C4-2B (cell line): ENCODE measurements around the gene BTN2A1.
A peak's percentile ranks its signal among the peaks of the same experiment; 100 is the strongest.

Experiments used
- CTCF ChIP-seq: fragments of 450-650 bp; conservative IDR thresholded peaks from 2 replicates; pipeline ENCODE4 v1.5.1; 2017; ENCODE audit warnings: mild to moderate bottlenecking
- ZFX ChIP-seq: fragments of 450-650 bp; IDR thresholded peaks from 2 replicates; pipeline ENCODE4 v1.6.1; 2017

- no peak for TF ChIP-seq CTCF
- TF ChIP-seq ZFX: peak; percentile 23; the same call in 1 of the 2 replicates
Measured at GRCh38 chr6:26457806-26458688, at the start of gene BTN2A1.
